ENCODE data around the gene PCYT1B. TPM values are rescaled to one million over a fixed set of nuclear protein-coding genes. Genes with fewer than 3 reads are reported as not detected.

Gene PCYT1B
- 0.76 and 0.91 TPM in 2 replicates for total RNA-seq

GRCh38 chrX:24647257-24648058, at the start of gene PCYT1B:
Gene PCYT1B, minus strand, starts transcription at chrX:24647347. Its CDS starts 242 bp downstream, at chrX:24647105.

GRCh38 chrX:24693453-24694202, 46.5 kb upstream of the PCYT1B start, which contains the start of gene POLA1:
Gene POLA1, plus strand, starts transcription at chrX:24693918. Its CDS starts 44 bp downstream, at chrX:24693962.

Other genes starting within 250 kb of the PCYT1B start
- gene PDK3, start 182.1 kb downstream of the PCYT1B start, total RNA-seq, result 21.3 and 32.3 TPM in 2 replicates
- 7.6 and 9.1 TPM in 2 replicates for gene POLA1, start 46.6 kb upstream of the PCYT1B start, total RNA-seq

Data from smooth muscle cell of the pulmonary artery (primary cell).